HepG2 (cell line): ENCODE data around the gene NEU1. TPM values are rescaled to one million over a fixed set of nuclear protein-coding genes. Genes with fewer than 3 reads are reported as not detected.

Source experiments
- FOXA1 ChIP-seq, 2 experiments: fragments of 450-650 bp in 1 of 2; sonication (generic) in 1 of 2; formaldehyde crosslinking in 1 of 2; IDR thresholded peaks; 2 replicates each; pipeline versions ENCODE4 v1.4.0 to v1.6.1; 2016 to 2020; ENCODE audit warnings: missing genetic modification reagents in 1 of 2
- HMG20B ChIP-seq: conservative IDR thresholded peaks from 2 replicates; pipeline ENCODE4 v1.6.1; 2016; ENCODE audit warnings: missing genetic modification reagents, missing compliant biosample characterization
- KLF12 ChIP-seq: sonication (generic); formaldehyde crosslinking; IDR thresholded peaks from 2 replicates; pipeline ENCODE4 v1.4.0; 2020; ENCODE audit warnings: missing genetic modification reagents, borderline replicate concordance
- MYC ChIP-seq: sonication (generic); formaldehyde crosslinking; IDR thresholded peaks from 2 replicates; pipeline ENCODE4 v1.9.0; 2021; ENCODE audit warnings: missing genetic modification reagents, borderline replicate concordance
- RBM22 ChIP-seq: fragments of 200-400 bp; formaldehyde crosslinking; optimal IDR thresholded peaks from 2 replicates; pipeline ENCODE3; 2017; ENCODE audit warnings: mild to moderate bottlenecking, low read length, moderate library complexity
- RERE ChIP-seq: IDR thresholded peaks from 2 replicates; pipeline ENCODE4 v1.6.1; 2016; ENCODE audit warnings: low read depth, missing genetic modification reagents, missing compliant biosample characterization
- SP4 ChIP-seq: sonication (generic); formaldehyde crosslinking; IDR thresholded peaks from 2 replicates; pipeline ENCODE4 v1.8.1; 2023; ENCODE audit warnings: mild to moderate bottlenecking, missing genetic modification reagents
- ZC3H13 ChIP-seq: sonication (generic); formaldehyde crosslinking; IDR thresholded peaks from 2 replicates; pipeline ENCODE4 v1.8.1; 2023; ENCODE audit warnings: mild to moderate bottlenecking, missing genetic modification reagents, moderate library complexity
- ZFP36L2 ChIP-seq: sonication (generic); formaldehyde crosslinking; IDR thresholded peaks from 2 replicates; pipeline ENCODE4 v1.4.0; 2020; ENCODE audit warnings: missing genetic modification reagents
- ZMAT3 ChIP-seq: sonication (generic); formaldehyde crosslinking; conservative IDR thresholded peaks from 2 replicates; pipeline ENCODE4 v1.7.0; 2021; ENCODE audit warnings: missing genetic modification reagents
- ZNF343 ChIP-seq: sonication (generic); formaldehyde crosslinking; IDR thresholded peaks from 2 replicates; pipeline ENCODE4 v1.4.0; 2020; ENCODE audit warnings: mild to moderate bottlenecking, missing genetic modification reagents
- ZNF550 ChIP-seq: sonication (generic); formaldehyde crosslinking; IDR thresholded peaks from 2 replicates; pipeline ENCODE4 v1.4.0; 2020; ENCODE audit warnings: mild to moderate bottlenecking, missing genetic modification reagents, borderline replicate concordance
- ZNF737 ChIP-seq: sonication (generic); formaldehyde crosslinking; IDR thresholded peaks from 2 replicates; pipeline ENCODE4 v1.5.0; 2020; ENCODE audit warnings: missing genetic modification reagents, mild to moderate bottlenecking, borderline replicate concordance
- ZSCAN31 ChIP-seq: sonication (generic); formaldehyde crosslinking; IDR thresholded peaks from 2 replicates; pipeline ENCODE4 v1.5.0; 2020; ENCODE audit warnings: low read depth, mild to moderate bottlenecking, missing genetic modification reagents
- polyA plus RNA-seq, 8 experiments: library from polyadenylated mRNA; depleted of rRNA in 3 of 8; stranded (reverse) in 7 of 8; unstranded in 1 of 8; fragments of >200 nt; fragmentation: Illumina TruSeq in 4 of 8; extraction: Trizol in 4 of 8; gene quantifications; 2 replicates each; pipeline versions ENCODE4 v1.2.1 to v1.2.3, GENCODE V29; 2011 to 2016; ENCODE audit warnings: low read depth in 4 of 8, missing spikeins in 1 of 8, mixed read lengths in 1 of 8; ENCODE audit not compliant: insufficient read depth in 1 of 8
- total RNA-seq, 5 experiments: library from RNA; depleted of rRNA; stranded (reverse); fragments of >200 nt; fragmentation: Illumina TruSeq; extraction: Trizol; gene quantifications; 2 replicates each; pipeline ENCODE4 v1.2.3, GENCODE V29; 2016; ENCODE audit warnings: low read depth in 1 of 5
- TF ChIP-seq, protein P1 (sequence below): sonication (generic); formaldehyde crosslinking; IDR thresholded peaks from 2 replicates; pipeline ENCODE4 v1.4.0; 2020; ENCODE audit warnings: missing genetic modification reagents
- TF ChIP-seq, protein P2 (sequence below), 2 experiments: sonication (generic) in 1 of 2; formaldehyde crosslinking in 1 of 2; IDR thresholded peaks; 2 replicates each; pipeline versions ENCODE4 v1.4.0 to v1.6.1; 2018 to 2020; ENCODE audit warnings: missing genetic modification reagents in 2 of 2, borderline replicate concordance in 1 of 2, low read depth in 1 of 2, mild to moderate bottlenecking in 1 of 2, missing biosample characterization in 1 of 2
- TF ChIP-seq, protein P3 (sequence below): sonication (generic); formaldehyde crosslinking; IDR thresholded peaks from 2 replicates; pipeline ENCODE4 v1.5.0; 2020; ENCODE audit warnings: missing genetic modification reagents

NEU1 gene
- total and polyA plus RNA-seq, 2 of the 13 experiments (the other 11 are each of a cell fraction or from before 2014, with no cell fraction given) = 215 to 297 TPM

- TF ChIP-seq KLF12 = peak; percentile 92
- TF ChIP-seq, protein P1, sequence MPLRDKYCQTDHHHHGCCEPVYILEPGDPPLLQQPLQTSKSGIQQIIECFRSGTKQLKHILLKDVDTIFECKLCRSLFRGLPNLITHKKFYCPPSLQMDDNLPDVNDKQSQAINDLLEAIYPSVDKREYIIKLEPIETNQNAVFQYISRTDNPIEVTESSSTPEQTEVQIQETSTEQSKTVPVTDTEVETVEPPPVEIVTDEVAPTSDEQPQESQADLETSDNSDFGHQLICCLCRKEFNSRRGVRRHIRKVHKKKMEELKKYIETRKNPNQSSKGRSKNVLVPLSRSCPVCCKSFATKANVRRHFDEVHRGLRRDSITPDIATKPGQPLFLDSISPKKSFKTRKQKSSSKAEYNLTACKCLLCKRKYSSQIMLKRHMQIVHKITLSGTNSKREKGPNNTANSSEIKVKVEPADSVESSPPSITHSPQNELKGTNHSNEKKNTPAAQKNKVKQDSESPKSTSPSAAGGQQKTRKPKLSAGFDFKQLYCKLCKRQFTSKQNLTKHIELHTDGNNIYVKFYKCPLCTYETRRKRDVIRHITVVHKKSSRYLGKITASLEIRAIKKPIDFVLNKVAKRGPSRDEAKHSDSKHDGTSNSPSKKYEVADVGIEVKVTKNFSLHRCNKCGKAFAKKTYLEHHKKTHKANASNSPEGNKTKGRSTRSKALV (CRISPR knock-in tag) = peak; percentile 80; the same call in 1 of the 2 replicates
- no peak for TF ChIP-seq FOXA1 (IDR thresholded peaks at IDR 0.05)
- TF ChIP-seq FOXA1 (CRISPR knock-in tag; IDR thresholded peaks at IDR 0.05) = no peak
- TF ChIP-seq ZNF737 (CRISPR knock-in tag) = no peak
- no peak for TF ChIP-seq ZFP36L2 (CRISPR knock-in tag)
- peak; percentile 49; the same call in 1 of the 2 replicates for TF ChIP-seq ZSCAN31
- TF ChIP-seq ZC3H13 (CRISPR knock-in tag) = peak; percentile 80
- TF ChIP-seq ZMAT3 (CRISPR knock-in tag) = 0 out of 2 replicates have a peak, but pooled peaks have one; percentile 61
- TF ChIP-seq SP4 (CRISPR knock-in tag) = peak; percentile 26; the same call in 1 of the 2 replicates
- TF ChIP-seq RERE (CRISPR knock-in tag) = peak; percentile 65; the same call in 1 of the 2 replicates
- TF ChIP-seq, protein P2, sequence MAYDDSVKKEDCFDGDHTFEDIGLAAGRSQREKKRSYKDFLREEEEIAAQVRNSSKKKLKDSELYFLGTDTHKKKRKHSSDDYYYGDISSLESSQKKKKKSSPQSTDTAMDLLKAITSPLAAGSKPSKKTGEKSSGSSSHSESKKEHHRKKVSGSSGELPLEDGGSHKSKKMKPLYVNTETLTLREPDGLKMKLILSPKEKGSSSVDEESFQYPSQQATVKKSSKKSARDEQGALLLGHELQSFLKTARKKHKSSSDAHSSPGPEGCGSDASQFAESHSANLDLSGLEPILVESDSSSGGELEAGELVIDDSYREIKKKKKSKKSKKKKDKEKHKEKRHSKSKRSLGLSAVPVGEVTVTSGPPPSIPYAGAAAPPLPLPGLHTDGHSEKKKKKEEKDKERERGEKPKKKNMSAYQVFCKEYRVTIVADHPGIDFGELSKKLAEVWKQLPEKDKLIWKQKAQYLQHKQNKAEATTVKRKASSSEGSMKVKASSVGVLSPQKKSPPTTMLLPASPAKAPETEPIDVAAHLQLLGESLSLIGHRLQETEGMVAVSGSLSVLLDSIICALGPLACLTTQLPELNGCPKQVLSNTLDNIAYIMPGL (CRISPR knock-in tag; IDR thresholded peaks at IDR 0.05; ENCODE audit: borderline replicate concordance in 1 of 2, low read depth in 1 of 2) = peak; percentile 85 to 89; a peak in 2 of 4 replicates
- TF ChIP-seq ZNF550 = no peak
- TF ChIP-seq, protein P3, sequence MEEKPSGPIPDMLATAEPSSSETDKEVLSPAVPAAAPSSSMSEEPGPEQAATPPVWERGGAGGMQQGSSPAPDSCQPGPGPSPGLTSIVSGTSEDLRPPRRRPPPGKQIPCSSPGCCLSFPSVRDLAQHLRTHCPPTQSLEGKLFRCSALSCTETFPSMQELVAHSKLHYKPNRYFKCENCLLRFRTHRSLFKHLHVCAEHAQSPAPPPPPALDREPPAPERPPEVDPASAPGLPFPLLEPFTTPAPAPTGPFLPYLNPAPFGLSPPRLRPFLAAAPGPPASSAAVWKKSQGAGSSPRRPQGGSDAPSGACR (CRISPR knock-in tag) = peak; percentile 40; the same call in 1 of the 2 replicates
- TF ChIP-seq ZNF343 = peak; percentile 75; the same call in 1 of the 2 replicates
- TF ChIP-seq MYC = peak; percentile 92
- peak; percentile 28; the same call in 1 of the 2 replicates for TF ChIP-seq HMG20B (CRISPR knock-in tag)
- TF ChIP-seq RBM22 = peak; percentile 94
Measured at GRCh38 chr6:31834367-31835250, 28.0 kb downstream of the NEU1 start (continued).
